CD8-positive, alpha-beta memory T cell (primary cell): Measurements from ENCODE around the gene PLA1A. TPM values are rescaled to one million over a fixed set of nuclear protein-coding genes. Genes with fewer than 3 reads are reported as not detected.

Source experiments
- CTCF ChIA-PET: fragments of 350-600 bp; sonication (Branson Sonifier 250); formaldehyde crosslinking; loops from one replicate; lab custom pipeline; 2021; ENCODE audit warnings: antibody characterized with exemption; lab: Charles Lee
- POLR2A ChIA-PET: fragments of 350-600 bp; sonication (Branson Sonifier 250); formaldehyde crosslinking; loops from one replicate; lab custom pipeline; 2021; ENCODE audit warnings: antibody characterized with exemption; lab: Charles Lee
- DNase-seq, 5 donors: peaks; one replicate each; pipeline versions ENCODE4 v3.0.0 to v3.0.0-alpha.2; 2020 to 2022; ENCODE audit warnings: mixed read lengths in 1 of 5
- H3K27ac ChIP-seq: one replicate; pipeline ENCODE4 v1.7.0; 2013; ENCODE audit warnings: low read depth, mild to moderate bottlenecking, low read length, moderate library complexity
- H3K27me3 ChIP-seq: 2 replicates; pipeline ENCODE4 v1.7.0; 2013; ENCODE audit warnings: low read length, mild to moderate bottlenecking; ENCODE audit not compliant: insufficient read depth, poor library complexity, severe bottlenecking
- H3K36me3 ChIP-seq: 2 replicates; pipeline ENCODE4 v1.7.0; 2013; ENCODE audit warnings: mild to moderate bottlenecking, low read length, moderate library complexity; ENCODE audit not compliant: insufficient read depth
- H3K4me1 ChIP-seq: 2 replicates; pipeline ENCODE4 v1.7.0; 2013; ENCODE audit warnings: mild to moderate bottlenecking, low read length, moderate library complexity; ENCODE audit not compliant: insufficient read depth
- H3K4me3 ChIP-seq: 2 replicates; pipeline ENCODE4 v1.7.0; 2013; ENCODE audit warnings: mild to moderate bottlenecking, low read length
- H3K9me3 ChIP-seq: 2 replicates; pipeline ENCODE4 v1.7.0; 2013; ENCODE audit warnings: mild to moderate bottlenecking, low read length
- H3K27ac Mint-ChIP-seq, 8 donors: one replicate each; pipeline ENCODE4 v1.8.0; 2020 to 2021; ENCODE audit warnings: mixed read lengths in 8 of 8, mild to moderate bottlenecking in 6 of 8, inconsistent platforms in 3 of 8, moderate library complexity in 3 of 8
- H3K27me3 Mint-ChIP-seq, 2 donors: one replicate each; pipeline ENCODE4 v1.8.0; 2020 to 2021; ENCODE audit warnings: mixed read lengths in 2 of 2, mild to moderate bottlenecking in 1 of 2, moderate library complexity in 1 of 2
- H3K36me3 Mint-ChIP-seq, 3 donors: one replicate each; pipeline ENCODE4 v1.8.0; 2020 to 2021; ENCODE audit warnings: mixed read lengths in 3 of 3, inconsistent platforms in 1 of 3, mild to moderate bottlenecking in 1 of 3
- H3K4me1 Mint-ChIP-seq, 3 donors: one replicate each; pipeline ENCODE4 v1.8.0; 2020 to 2021; ENCODE audit warnings: mixed read lengths in 3 of 3, inconsistent platforms in 1 of 3, mild to moderate bottlenecking in 1 of 3
- H3K4me3 Mint-ChIP-seq, 7 donors: one replicate each; pipeline ENCODE4 v1.8.0; 2020 to 2021; ENCODE audit warnings: mixed read lengths in 7 of 7, mild to moderate bottlenecking in 6 of 7, moderate library complexity in 4 of 7, inconsistent platforms in 2 of 7
- H3K9me3 Mint-ChIP-seq, 5 donors: one replicate each; pipeline ENCODE4 v1.8.0; 2020 to 2022; ENCODE audit warnings: mixed read lengths in 5 of 5, mild to moderate bottlenecking in 3 of 5, moderate library complexity in 2 of 5, inconsistent platforms in 1 of 5
- polyA plus RNA-seq: library from polyadenylated mRNA; unstranded; fragments of 300-500 nt; fragmentation: Illumina TruSeq; gene quantifications from one replicate; pipeline ENCODE4 v1.2.3, GENCODE V29; 2021
- total RNA-seq, 2 experiments: library from RNA; stranded (reverse); gene quantifications; one replicate each; pipeline ENCODE4 v1.2.3, GENCODE V29; 2021

Gene PLA1A
- total and polyA plus RNA-seq, 3 experiments from 2014 or later, result 0.16 TPM; not detected in 2

GRCh38 chr3:119669906-119670570 lies 72.4 kb downstream of the PLA1A start:
- ChIA-PET POLR2A (no interaction called here), CTCF (no interaction called here)
- H3K27me3 ChIP-seq, result no peaks in the 10 kb centered on the region
- H3K9me3 ChIP-seq, result no peaks in the 10 kb centered on the region
- H3K9me3 Mint-ChIP-seq, result no peaks in the 10 kb centered on the region
- no peak overlapping the region for H3K27ac ChIP-seq
- H3K4me3 Mint-ChIP-seq, result no peak overlapping the region
- no peaks in the 10 kb centered on the region for H3K27me3 Mint-ChIP-seq
- no peak overlapping the region for H3K4me3 ChIP-seq
- DNase-seq, result no peak
- peaks cover 0 to 74% (median 19%) of the 10 kb centered on the region in 3 donors for H3K36me3 Mint-ChIP-seq
- H3K4me1 Mint-ChIP-seq, result peaks cover 20 to 37% (median 31%) of the 10 kb centered on the region in 3 donors
- peaks cover 22% of the 10 kb centered on the region for H3K36me3 ChIP-seq
- H3K27ac Mint-ChIP-seq, result peak overlapping the region in 4 of 8 donors; percentile 10 to 61 (median 22)
- H3K4me1 ChIP-seq, result no peaks in the 10 kb centered on the region

GRCh38 chr3:119672776-119673175 lies 75.1 kb downstream of the PLA1A start:
- H3K36me3 ChIP-seq, result peaks cover 22% of the 10 kb centered on the region

DNA sequence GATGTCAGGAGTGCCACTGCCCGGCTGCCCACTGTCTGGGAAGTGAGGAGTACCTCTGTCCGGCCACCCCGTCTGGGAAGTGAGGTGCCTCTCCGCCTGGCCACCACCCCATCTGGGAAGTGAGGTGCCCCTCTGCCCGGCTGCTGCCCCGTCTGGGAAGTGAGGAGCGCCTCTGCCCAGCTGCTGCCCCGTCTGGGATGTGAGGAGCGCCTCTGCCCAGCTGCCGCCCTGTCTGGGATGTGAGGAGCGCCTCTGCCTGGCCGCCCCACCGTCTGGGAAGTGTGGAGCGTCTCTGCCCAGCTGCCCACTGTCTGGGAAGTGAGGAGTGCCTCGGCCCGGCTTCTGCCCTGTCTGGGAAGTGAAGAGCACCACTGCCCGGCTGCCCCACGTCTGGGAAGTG lies 76.2 kb downstream of the PLA1A start:
- H3K27ac Mint-ChIP-seq, result no peak overlapping the region
- no peak overlapping the region for H3K4me3 ChIP-seq
- ChIA-PET POLR2A (no interaction called here), CTCF (interaction anchor here (1.3 kb wide), 1 partner anchor 16 kb away, joined by 3 read pairs; no protein-coding TSS in a partner anchor)
- no peak overlapping the region for H3K27ac ChIP-seq
- H3K4me1 Mint-ChIP-seq, result peaks cover 43 to 61% (median 56%) of the 10 kb centered on the region in 3 donors
- DNase-seq, result no peak
- H3K36me3 Mint-ChIP-seq, result peaks cover 0 to 70% (median 20%) of the 10 kb centered on the region in 3 donors
- no peaks in the 10 kb centered on the region for H3K27me3 ChIP-seq
- H3K4me1 ChIP-seq, result peaks cover 16% of the 10 kb centered on the region
- no peaks in the 10 kb centered on the region for H3K9me3 ChIP-seq
- H3K4me3 Mint-ChIP-seq, result no peak overlapping the region
- peaks cover 19% of the 10 kb centered on the region for H3K36me3 ChIP-seq
- no peaks in the 10 kb centered on the region for H3K27me3 Mint-ChIP-seq
- no peaks in the 10 kb centered on the region for H3K9me3 Mint-ChIP-seq

More at GRCh38 chr3:119672776-119673175, 75.1 kb downstream of the PLA1A start:
- no peaks in the 10 kb centered on the region for H3K27me3 Mint-ChIP-seq
- H3K27ac ChIP-seq, result no peak overlapping the region
- no peaks in the 10 kb centered on the region for H3K9me3 Mint-ChIP-seq
- H3K27ac Mint-ChIP-seq, result peak overlapping the region in 2 of 8 donors; percentile 18 to 21
- DNase-seq, result no peak
- no peaks in the 10 kb centered on the region for H3K27me3 ChIP-seq
- H3K4me1 Mint-ChIP-seq, result peaks cover 42 to 61% (median 55%) of the 10 kb centered on the region in 3 donors
- peaks cover 0 to 74% (median 20%) of the 10 kb centered on the region in 3 donors for H3K36me3 Mint-ChIP-seq
- no peaks in the 10 kb centered on the region for H3K9me3 ChIP-seq
- peaks cover 14% of the 10 kb centered on the region for H3K4me1 ChIP-seq
- POLR2A ChIA-PET, result no interaction called here
- CTCF ChIA-PET, result interaction anchor here (1.3 kb wide), 1 partner anchor 17 kb away, joined by 3 read pairs; no protein-coding TSS in a partner anchor
- H3K4me3 ChIP-seq, result no peak overlapping the region
- H3K4me3 Mint-ChIP-seq, result no peak overlapping the region

DNA sequence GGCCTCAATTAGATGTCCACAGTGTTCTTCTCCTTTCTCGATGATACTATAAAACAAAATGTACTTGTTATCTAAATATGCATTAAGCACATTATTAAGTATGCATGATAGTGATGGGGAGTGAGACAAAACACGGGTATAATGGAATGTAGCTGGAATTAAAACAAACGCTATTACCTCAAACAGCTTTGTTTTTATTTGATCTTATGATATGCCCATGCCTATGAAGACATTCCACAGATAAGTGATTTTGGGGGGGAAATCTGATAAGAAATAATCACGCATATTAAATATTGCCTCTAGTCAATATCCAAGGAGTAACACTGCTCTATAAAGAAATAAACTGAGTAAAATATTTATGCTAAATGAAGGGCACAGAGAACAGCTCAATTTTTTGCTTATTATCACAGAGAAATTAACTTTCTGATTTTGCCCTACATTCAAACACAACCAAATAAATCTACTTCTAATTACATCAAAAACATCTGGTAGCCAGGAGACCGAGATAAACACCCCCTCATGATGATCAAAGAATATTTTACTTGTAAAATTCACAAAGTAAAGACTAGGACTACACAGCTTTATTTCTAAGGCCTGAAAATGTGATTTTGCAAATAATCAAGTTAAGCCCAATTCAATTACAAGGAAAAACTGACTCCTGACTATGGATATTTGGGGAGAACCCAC lies 77.6 kb downstream of the PLA1A start:
- H3K36me3 Mint-ChIP-seq, result peaks cover 0 to 56% (median 17%) of the 10 kb centered on the region in 3 donors

GRCh38 chr3:119676020-119676419 lies 78.3 kb downstream of the PLA1A start:
- H3K4me3 Mint-ChIP-seq, result peak overlapping the region; percentile 82 to 97 (median 85)
- no peak for DNase-seq
- Histone ChIP-seq H3K9me3 (no peaks in the 10 kb centered on the region), H3K4me1 (peaks cover 16% of the 10 kb centered on the region), H3K27me3 (no peaks in the 10 kb centered on the region), H3K27ac (peak overlapping the region; percentile 40), H3K4me3 (peak overlapping the region; percentile 69), H3K36me3 (peaks cover 16% of the 10 kb centered on the region)
- H3K36me3 Mint-ChIP-seq, result peaks cover 0 to 50% (median 15%) of the 10 kb centered on the region in 3 donors
- H3K9me3 Mint-ChIP-seq, result no peaks in the 10 kb centered on the region
- ChIA-PET POLR2A (interaction anchor here (1.8 kb wide), 1 partner anchor 178 kb away, joined by 10 read pairs; the partner anchor contains the start of gene TIMMDC1), CTCF (interaction anchor here (1.5 to 3.0 kb wide), 2 partner anchors 178 to 435 kb away, joined by 4 to 9 read pairs; partner anchors contain the start of genes B4GALT4 and TIMMDC1)
- H3K4me1 Mint-ChIP-seq, result peaks cover 40 to 52% (median 50%) of the 10 kb centered on the region in 3 donors
- peak overlapping the region; percentile 90 to 98 (median 94) for H3K27ac Mint-ChIP-seq
- H3K27me3 Mint-ChIP-seq, result no peaks in the 10 kb centered on the region

More for the DNA sequence above, 77.6 kb downstream of the PLA1A start:
- H3K27me3 Mint-ChIP-seq, result no peaks in the 10 kb centered on the region
- Histone ChIP-seq H3K27me3 (no peaks in the 10 kb centered on the region), H3K27ac (no peak overlapping the region), H3K36me3 (peaks cover 19% of the 10 kb centered on the region), H3K4me3 (no peak overlapping the region), H3K9me3 (no peaks in the 10 kb centered on the region), H3K4me1 (peaks cover 16% of the 10 kb centered on the region)
- H3K4me1 Mint-ChIP-seq, result peaks cover 43 to 56% (median 56%) of the 10 kb centered on the region in 3 donors
- H3K4me3 Mint-ChIP-seq, result peak overlapping the region; percentile 54 to 97 (median 84)
- no peaks in the 10 kb centered on the region for H3K9me3 Mint-ChIP-seq
- no peak for DNase-seq
- POLR2A ChIA-PET, result no interaction called here
- CTCF ChIA-PET, result interaction anchor here (1.5 to 3.0 kb wide), 2 partner anchors 177 to 434 kb away, joined by 4 to 9 read pairs; partner anchors contain the start of genes B4GALT4 and TIMMDC1
- H3K27ac Mint-ChIP-seq, result peak overlapping the region; percentile 10 to 95 (median 90)

GRCh38 chr3:119676771-119677640 lies 79.3 kb downstream of the PLA1A start, which contains the start of gene COX17:
COX17 (minus strand) TSS chr3:119677406; CDS start chr3:119677310, 96 bp downstream.
- Histone ChIP-seq H3K27me3 (no peaks in the 10 kb centered on the region), H3K27ac (peak within 1 kb of the TSS; percentile 76), H3K4me3 (peak within 1 kb of the TSS; percentile 78), H3K36me3 (peaks cover 11% of the 10 kb centered on the region), H3K4me1 (peaks cover 16% of the 10 kb centered on the region), H3K9me3 (no peaks in the 10 kb centered on the region)
- POLR2A ChIA-PET, result interaction anchor here (1.8 kb wide), 1 partner anchor 179 kb away, joined by 10 read pairs; the partner anchor contains the start of gene TIMMDC1
- Mint-ChIP-seq H3K36me3 (peaks cover 0 to 40% (median 9%) of the 10 kb centered on the region in 3 donors), H3K27me3 (no peaks in the 10 kb centered on the region), H3K27ac (peak within 1 kb of the TSS; percentile 90 to 99 (median 96)), H3K4me3 (peak within 1 kb of the TSS; percentile 82 to 97 (median 85)), H3K4me1 (peaks cover 38 to 45% (median 41%) of the 10 kb centered on the region in 3 donors), H3K9me3 (no peaks in the 10 kb centered on the region)
- CTCF ChIA-PET, result interaction anchor here (3.0 kb wide), 1 partner anchor 436 kb away, joined by 9 read pairs; the partner anchor contains the start of gene B4GALT4
- peak; percentile 94 to 99 (median 95) for DNase-seq

- CTCF ChIA-PET, result interaction anchor here (3.0 kb wide), 1 partner anchor 436 kb away, joined by 9 read pairs; the partner anchor contains the start of gene B4GALT4
- H3K27ac ChIP-seq, result peak overlapping the region; percentile 76
- peaks cover 35 to 39% (median 38%) of the 10 kb centered on the region in 3 donors for H3K4me1 Mint-ChIP-seq
These were observed 79.9 kb downstream of the PLA1A start for GRCh38 chr3:119677641-119677934.

More at GRCh38 chr3:119677641-119677934, 79.9 kb downstream of the PLA1A start:
- no peaks in the 10 kb centered on the region for H3K27me3 ChIP-seq
- H3K4me1 ChIP-seq, result peaks cover 16% of the 10 kb centered on the region
- H3K4me3 Mint-ChIP-seq, result peak overlapping the region; percentile 82 to 97 (median 85)
- H3K27ac Mint-ChIP-seq, result peak overlapping the region; percentile 90 to 99 (median 95)
- no peaks in the 10 kb centered on the region for H3K27me3 Mint-ChIP-seq
- H3K9me3 Mint-ChIP-seq, result no peaks in the 10 kb centered on the region
- H3K4me3 ChIP-seq, result peak overlapping the region; percentile 78
- DNase-seq, result no peak
- no peaks in the 10 kb centered on the region for H3K9me3 ChIP-seq
- peaks cover 0 to 36% (median 6%) of the 10 kb centered on the region in 3 donors for H3K36me3 Mint-ChIP-seq
- peaks cover 11% of the 10 kb centered on the region for H3K36me3 ChIP-seq
- POLR2A ChIA-PET, result interaction anchor here (1.8 kb wide), 1 partner anchor 179 kb away, joined by 10 read pairs; the partner anchor contains the start of gene TIMMDC1
